Glomerular endothelial cell (primary cell): ENCODE measurements around the gene EGFR. TPM values are rescaled to one million over a fixed set of nuclear protein-coding genes. Genes with fewer than 3 reads are reported as not detected.

Experiments used
- DNase-seq: peaks from one replicate; pipeline ENCODE4 v3.0.0-alpha.2; 2011; ENCODE audit warnings: low read depth, low spot score; ENCODE audit errors: extremely low read depth
- total RNA-seq: library from RNA; depleted of rRNA; stranded (reverse); fragments of >200 nt; gene quantifications from 2 replicates; pipeline ENCODE4 v1.2.3, GENCODE V29; 2015

EGFR gene
- total RNA-seq, 1 donor from 2014 or later, result 21.7 TPM

GRCh38 chr7:55099066-55099820 is 80.4 kb downstream of the EGFR start:
- no peak for DNase-seq

GRCh38 chr7:55099821-55100543 is 81.2 kb downstream of the EGFR start:
- no peak for DNase-seq

- no peak for DNase-seq
Observed at GRCh38 chr7:55100544-55101327, 81.9 kb downstream of the EGFR start.

- DNase-seq, result no peak
Observed at GRCh38 chr7:55101359-55101758, 82.5 kb downstream of the EGFR start.

GRCh38 chr7:55104123-55104522 is 85.3 kb downstream of the EGFR start:
- no peak for DNase-seq

- no peak for DNase-seq
Observed at GRCh38 chr7:55104712-55105433, 86.1 kb downstream of the EGFR start.

- no peak for DNase-seq
Observed at GRCh38 chr7:55105952-55106351, 87.1 kb downstream of the EGFR start.

GRCh38 chr7:55107946-55108345 is 89.1 kb downstream of the EGFR start:
- DNase-seq, result no peak

GRCh38 chr7:55108401-55108800 is 89.6 kb downstream of the EGFR start:
- DNase-seq, result no peak

- DNase-seq, result no peak
Observed at GRCh38 chr7:55108818-55109217, 90.0 kb downstream of the EGFR start.

GRCh38 chr7:55109404-55110167 is 90.8 kb downstream of the EGFR start:
- no peak for DNase-seq

- DNase-seq, result no peak
Observed at GRCh38 chr7:55110282-55110992, 91.6 kb downstream of the EGFR start.

GRCh38 chr7:55110993-55111361 is 92.2 kb downstream of the EGFR start:
- DNase-seq, result no peak

GRCh38 chr7:55112056-55112455 is 93.2 kb downstream of the EGFR start:
- no peak for DNase-seq

- DNase-seq, result no peak
Observed at GRCh38 chr7:55113760-55114540, 95.1 kb downstream of the EGFR start.

- no peak for DNase-seq
Observed at GRCh38 chr7:55117286-55117685, 98.5 kb downstream of the EGFR start.

GRCh38 chr7:55118426-55118825 is 99.6 kb downstream of the EGFR start:
- DNase-seq, result no peak

GRCh38 chr7:55119571-55119970 is 100.8 kb downstream of the EGFR start:
- no peak for DNase-seq

GRCh38 chr7:55120074-55120473 is 101.3 kb downstream of the EGFR start:
- DNase-seq, result no peak
